ENCODE measurements around the gene POU3F3.

Gene POU3F3

DNA sequence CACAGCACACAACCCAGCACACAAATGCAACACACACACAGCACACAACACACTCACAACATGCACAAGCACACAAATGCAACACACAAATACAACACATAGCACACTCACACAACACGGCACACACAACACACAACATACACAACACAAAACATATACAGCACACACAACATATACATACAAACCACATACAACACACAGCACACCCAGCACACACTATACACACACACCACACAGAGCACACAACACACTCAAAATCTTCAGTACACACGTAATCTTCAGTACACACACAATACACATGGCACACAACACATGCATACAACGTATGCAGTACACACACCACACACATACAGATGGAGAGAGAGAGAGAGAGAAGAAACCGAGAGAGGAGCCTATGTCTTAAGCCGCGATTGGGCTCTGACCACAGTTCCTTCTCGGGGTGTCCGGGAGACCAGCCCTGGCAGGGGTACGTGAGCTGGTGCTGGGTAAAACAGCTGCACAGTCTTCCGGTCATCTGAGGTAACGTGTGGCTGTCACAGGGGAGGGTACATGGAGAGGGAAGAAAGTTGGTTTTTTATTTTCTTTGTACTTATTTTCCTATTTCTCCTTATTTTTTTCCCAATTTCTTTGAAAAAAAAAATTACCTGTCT, 25.1 kb downstream of the POU3F3 start:
- DNase-seq, result no peak

DNA sequence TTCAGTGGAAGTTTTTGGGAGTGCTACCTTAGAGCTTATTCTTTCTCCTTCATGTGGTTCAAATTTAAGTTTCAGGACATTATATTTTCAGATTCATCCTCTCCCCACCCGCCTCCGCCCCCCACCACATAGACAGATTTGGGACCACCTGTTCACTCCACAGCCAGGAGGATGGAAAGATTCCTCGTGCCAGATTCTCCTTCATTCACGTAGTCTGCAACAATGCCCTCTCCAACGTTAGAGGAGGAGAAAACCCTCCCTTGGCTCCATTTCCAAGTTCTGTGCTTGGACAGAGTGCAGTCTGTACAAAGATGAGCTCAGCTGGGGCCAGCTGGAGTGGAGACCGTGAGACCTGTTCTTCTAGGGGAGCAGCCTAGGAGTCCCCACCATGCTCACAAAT, 26.2 kb downstream of the POU3F3 start:
- no peak for DNase-seq

DNA sequence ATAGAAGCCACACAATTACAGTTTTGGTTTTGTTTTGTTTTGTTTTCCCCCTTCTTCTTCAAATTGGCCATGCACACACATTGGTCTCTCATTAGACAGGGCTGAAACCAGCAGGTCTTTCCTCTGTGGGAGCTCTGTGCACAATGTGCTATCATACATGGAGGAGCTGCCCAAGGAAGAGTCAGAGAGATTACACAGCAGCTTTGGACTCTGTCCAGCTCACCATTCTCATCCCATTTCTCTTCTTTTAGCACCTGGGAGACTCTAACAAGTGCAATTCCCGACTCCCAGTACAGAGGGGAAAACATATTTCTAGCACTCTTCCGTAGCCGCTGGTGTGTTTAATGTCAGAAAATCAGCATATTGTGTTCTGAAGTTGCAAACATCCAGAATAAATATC, 29.4 kb downstream of the POU3F3 start:
- no peak for DNase-seq

GRCh38 chr2:104885119-104885782, 31.3 kb downstream of the POU3F3 start:
- DNase-seq, result no peak

DNA sequence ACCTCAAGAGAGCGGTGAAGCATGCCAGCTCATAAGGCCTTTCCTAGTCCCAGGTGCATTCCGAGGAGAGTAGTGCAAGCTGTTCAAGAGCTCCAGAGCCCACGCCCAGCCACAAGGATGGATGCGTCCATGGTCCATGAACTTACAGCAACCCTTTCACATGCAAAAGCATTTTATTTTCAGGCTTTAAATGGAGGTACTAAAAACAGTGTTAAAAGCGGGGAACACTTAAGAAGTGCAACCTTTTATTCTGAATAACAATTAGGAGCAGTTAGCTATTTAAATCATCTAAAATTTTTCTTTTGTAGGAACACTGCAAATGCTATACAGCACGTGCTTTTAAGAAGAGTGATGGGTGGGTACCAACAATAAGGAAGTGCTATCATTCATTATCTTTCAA, 33.8 kb downstream of the POU3F3 start:
- DNase-seq, result no peak

- no peak for DNase-seq
Measured at GRCh38 chr2:104888489-104889258, 34.8 kb downstream of the POU3F3 start.

- no peak for DNase-seq
Measured at GRCh38 chr2:104889291-104889959, 35.5 kb downstream of the POU3F3 start.

DNA sequence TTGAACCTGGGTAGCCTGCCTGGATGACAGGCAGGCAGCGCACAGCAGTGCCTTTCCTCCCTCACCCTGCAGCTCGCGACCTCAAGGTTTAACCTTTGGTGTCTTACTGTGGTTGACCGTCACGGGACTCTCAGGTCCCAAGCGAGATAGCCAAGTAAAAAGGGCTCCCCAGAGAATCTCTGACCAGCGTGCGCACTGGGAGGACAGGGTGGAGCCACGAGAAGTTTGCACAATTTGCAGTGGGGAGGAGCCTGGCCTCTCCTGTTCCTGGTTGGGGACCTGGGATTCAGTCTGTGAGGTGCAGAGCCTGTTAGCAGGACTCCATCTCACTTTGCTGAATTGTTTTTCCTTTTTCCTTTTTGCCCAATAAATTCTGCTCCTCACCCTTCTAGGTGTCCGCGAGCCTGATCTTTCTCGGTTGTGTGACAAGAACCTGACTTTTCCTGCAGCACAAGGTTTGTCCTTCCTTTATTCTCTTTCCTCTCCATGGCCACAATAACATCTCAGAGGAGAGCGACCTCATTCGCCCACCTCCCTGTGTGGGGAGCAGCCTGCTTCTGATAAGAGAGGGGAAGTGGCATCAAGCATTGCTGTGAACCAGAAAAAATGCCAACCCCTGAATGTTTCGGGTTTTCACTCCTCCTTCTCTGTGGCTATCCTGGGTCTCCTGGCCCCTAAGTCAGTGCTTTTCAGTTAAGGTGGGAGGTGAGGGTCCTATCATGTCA, 36.2 kb downstream of the POU3F3 start:
- no peak for DNase-seq

GRCh38 chr2:104890685-104891069, 36.8 kb downstream of the POU3F3 start:
- DNase-seq, result no peak

- no peak for DNase-seq
Measured at GRCh38 chr2:104891145-104891544, 37.2 kb downstream of the POU3F3 start.

DNA sequence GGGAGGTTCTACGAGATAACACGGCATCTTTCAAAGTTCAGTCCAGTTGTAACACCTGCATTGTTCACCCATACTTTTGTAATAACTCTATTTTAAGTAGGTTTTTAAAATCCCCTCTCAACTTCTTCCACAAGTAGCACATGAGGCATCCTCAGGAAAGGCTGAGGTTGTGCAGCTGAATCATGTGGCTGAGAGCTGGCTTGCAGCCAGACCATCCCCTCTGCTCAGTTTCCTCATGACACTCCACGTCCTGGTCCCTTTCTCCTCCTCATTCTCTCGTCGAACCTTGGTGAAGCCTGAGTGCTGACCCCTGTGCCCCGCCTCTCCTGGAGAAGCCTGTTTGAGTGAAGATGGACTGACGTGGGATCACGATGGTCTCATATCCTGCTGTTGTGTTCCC, 42.5 kb downstream of the POU3F3 start:
- no peak for DNase-seq

DNA sequence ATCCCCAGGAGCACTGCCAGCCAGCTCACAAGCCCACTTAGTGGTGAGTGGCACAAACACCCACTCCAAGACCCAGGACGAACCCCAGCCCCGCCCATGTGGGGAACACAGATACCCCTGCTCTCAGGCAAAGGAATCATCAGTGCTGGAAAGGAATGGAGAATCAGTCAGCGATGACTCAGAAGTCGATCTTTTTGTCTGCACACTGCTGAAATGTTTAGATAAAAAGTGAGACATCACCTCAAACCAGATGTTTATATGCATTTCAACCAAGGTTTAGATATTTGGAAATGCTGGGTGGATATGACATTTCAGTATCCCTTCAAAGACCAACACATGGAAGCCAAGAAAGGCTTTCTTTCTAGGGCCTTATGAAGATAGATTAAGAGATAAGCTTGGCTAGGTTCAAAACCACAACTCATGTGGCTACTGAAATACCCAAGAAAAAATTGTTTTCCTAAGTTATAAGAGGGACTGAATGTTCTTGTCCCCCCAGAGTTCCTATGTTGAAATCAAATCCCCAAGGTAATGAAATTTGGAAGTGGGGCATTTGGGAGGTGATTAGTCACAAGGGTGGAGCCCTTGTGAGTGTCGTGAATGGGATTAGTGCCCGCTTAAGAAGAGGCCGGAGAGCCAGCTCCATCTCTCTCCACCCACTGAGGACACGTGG, 43.7 kb downstream of the POU3F3 start:
- DNase-seq, result no peak

DNA sequence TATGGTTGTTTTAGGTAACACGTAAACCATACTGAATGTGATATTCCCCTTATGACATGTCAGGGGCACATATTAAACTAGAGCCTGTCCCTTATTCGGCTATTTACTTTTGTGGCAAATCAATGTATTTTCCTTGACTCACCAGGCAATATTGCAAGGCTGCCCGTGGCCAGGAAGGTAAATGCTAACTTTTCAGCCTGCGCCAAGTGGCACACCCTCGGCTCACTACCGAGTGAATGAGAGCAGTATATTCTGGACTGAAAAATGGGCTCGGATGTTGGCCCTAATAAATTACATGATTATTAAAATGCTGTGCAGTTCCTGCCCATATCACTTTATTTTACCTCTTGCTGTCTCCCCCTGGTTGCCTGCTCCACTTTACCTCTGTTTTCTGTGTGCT, 46.7 kb downstream of the POU3F3 start:
- no peak for DNase-seq

DNA sequence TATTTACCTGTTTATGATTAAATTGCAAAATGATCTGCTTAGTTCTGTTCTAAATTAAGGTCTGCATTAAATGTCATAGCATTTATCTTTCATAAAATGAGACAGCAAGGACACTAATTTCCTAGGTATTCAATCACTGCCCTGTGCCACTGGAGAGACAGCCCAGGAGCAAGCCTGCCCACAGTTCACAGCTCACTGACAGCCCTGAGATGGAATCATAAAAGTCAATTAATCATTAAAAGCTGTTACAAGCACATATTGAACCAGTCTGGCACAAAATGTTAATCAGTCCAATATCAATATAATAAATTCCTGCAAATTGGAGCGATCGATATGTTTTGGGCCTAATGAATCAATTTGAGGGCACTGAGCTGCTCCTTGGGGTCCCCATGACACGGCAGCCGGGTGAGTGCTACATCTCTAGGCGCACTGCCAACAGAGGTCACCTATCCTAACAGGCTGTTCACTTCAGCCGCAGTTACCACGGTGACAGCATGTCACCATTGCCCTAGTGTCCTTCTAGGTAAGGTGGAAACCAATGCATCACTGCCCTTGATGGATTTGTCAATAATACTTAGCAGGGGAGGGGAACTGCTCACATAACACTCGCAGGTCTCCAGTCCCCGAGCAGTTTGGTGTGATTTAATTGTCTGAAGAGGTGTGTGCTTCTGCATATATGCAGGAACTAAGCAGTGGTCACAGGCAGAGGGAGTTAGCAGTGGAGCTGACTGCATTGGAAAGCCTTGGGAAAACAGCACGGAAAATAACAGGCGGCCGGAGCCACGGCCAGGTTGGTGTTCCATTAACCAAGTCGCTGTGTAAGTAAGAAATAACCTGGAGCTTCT, 47.3 kb downstream of the POU3F3 start:
- DNase-seq, result no peak

DNA sequence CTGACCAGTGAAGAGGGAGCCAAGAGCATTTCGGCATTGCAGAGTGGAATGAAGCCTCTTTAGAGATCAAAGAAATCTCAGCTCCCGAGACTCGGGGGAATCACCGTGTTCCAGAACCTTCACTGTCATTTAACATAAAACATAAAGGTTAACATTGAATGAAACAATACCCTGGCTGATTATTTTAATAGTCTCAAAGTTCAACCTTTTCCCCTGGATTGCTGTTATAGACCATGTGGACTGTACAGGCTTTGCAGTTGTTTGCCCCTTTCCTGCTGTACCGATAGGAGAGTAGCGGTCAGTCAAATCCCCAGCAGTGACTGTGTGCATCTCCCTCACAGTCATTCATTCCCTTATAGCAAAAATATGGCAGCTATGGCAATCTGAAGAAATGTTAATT, 48.4 kb downstream of the POU3F3 start:
- DNase-seq, result no peak

Measured in EL (cell line).